ENCODE results near the gene HOATZ.

DNA sequence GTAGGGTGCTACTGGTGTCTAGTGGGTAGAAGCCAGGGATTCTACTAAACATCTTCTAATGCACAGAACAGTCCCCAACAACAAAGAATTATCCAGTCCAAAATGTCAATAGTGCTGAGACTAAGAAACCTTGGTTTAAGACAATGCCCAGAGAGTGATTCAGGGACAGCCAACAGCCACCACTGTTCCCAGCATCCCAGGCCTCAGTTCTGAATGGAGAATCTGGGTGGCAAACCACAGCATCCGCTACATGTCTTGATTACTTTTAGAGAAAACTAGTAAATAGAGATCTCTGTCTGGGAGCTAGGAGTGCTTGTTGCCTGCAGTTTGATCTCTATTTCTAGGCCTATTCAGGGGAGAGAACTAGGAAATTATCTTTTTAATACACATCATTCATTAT, 66.8 kb downstream of the HOATZ start:
- TF ChIP-seq ZNF384 (IDR thresholded peaks at IDR 0.05) (no peak), SUZ12 (IDR thresholded peaks at IDR 0.05) (no peak), FOXM1 (IDR thresholded peaks at IDR 0.05; ENCODE audit: borderline replicate concordance) (no peak), L3MBTL2 (conservative IDR thresholded peaks at IDR 0.05) (no peak), NFRKB (IDR thresholded peaks at IDR 0.05) (no peak), FOXA1 (IDR thresholded peaks at IDR 0.05) (no peak), BHLHE40 (IDR thresholded peaks at IDR 0.05; ENCODE audit: borderline replicate concordance) (no peak), SP1 (IDR thresholded peaks at IDR 0.05) (no peak), ARNT (IDR thresholded peaks at IDR 0.05) (no peak), HDGF (IDR thresholded peaks at IDR 0.05; ENCODE audit: borderline replicate concordance) (no peak), LEF1 (IDR thresholded peaks at IDR 0.05; ENCODE audit: borderline replicate concordance) (no peak), TARDBP (IDR thresholded peaks at IDR 0.05) (no peak), ELF4 (IDR thresholded peaks at IDR 0.05) (no peak)

All from HEK293T (cell line).